GM21528 (cell line): ENCODE results near the gene CCDC57.

ENCODE experiments used
- ATAC-seq: cut with Tn5 transposase; IDR thresholded peaks from one replicate; pipeline ENCODE4 v1.9.1; 2021; ENCODE audit warnings: mild to moderate bottlenecking, moderate library complexity; ENCODE audit not compliant: unreplicated experiment, low FRiP score

The CCDC57 gene

DNA sequence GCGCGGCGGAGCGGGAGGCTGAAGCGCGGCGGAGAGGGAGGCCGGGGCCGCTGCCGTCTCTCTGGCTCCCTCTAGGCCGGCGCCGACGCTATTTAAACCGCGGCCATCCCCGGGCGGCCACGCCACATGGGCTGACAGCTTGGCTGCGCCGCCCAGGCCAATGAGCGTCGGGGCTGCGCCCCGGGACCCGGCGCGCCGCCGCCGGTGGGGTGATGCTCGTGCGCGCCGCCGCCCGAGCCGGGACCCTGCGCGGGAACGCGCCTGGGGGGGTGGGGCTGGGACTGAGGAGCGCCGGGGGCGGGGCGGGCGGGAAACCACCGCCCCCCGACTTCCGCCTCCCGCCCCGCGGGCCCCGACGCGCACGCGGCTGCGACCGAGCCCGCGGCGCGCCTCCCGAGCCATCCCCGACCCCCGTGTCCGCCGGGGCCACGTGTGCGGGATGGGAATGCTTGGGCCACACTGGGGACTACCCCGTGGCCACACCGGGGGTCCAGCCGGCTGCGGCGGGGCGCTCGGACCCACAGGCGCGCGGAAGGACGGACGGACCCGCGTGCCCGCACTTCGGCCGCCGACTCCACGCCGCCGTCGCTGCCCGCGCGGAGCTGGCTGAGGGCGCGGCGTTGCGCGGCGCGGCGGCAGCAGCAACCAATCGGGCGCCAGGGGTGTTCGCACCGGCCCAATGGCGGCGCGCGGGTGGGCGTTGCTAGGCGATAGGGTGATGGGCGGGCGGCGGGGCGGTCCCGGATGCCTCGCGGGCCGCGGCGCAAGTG, 114.3 kb downstream of the CCDC57 start, which contains the start of gene FASN:
Gene FASN, minus strand, starts transcription at position 68 of the 770 bp plus-strand sequence. CDS start 1,791 bp downstream, outside the sequence.
- ATAC-seq, result peak; percentile 60

DNA sequence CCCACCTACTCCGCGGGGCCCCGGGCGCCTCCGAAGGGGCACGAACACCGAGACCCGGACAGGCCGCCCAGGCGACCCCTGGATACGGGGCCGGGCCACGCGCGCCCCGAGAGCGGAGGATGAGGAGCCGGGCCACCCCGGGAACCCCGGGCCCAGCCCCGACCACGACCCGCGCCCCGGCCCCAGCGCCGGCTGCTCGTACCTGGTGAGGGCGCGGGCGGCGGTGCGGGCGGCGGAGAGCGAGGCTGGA, 114.8 kb downstream of the CCDC57 start:
- ATAC-seq, result peak; percentile 14

DNA sequence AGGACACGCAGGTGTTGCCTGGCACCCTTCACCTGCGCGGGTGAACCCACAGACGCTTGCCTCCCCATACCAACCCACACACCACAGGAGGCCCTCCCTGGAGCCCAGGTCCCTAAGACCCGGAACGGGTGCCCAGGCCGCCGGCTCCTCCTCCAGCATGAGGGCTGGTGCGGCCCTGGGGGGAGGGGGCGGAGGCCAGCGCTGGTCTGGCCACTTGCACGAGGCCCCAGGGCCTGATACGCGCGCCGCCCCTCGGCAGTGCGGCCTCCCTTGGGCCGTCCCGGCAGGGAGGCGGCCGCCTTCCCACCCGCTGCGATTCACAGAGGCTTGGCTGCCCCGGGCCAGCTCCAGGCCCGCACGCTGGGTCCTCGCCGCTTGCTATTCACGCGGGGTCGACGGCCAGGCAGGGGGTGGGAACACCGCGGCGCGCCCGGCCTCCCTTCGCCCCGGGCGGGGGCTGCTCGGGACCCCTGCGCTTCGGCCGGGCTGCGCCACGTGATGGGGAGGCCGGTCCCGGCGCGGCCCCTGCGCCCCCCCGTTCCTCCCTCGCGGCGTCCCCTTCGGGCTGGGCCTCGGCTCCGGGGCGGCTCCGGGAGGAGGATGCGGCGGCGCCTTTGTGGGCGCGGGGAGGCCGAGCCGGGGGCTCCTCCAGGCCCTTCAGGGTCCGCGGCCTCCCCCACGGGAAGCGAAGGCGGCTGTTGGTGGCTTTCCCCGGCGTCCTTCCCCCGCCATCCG, 115.3 kb downstream of the CCDC57 start:
- ATAC-seq, result peak; percentile 3

GRCh38 chr17:82096709-82097183, 115.9 kb downstream of the CCDC57 start:
- ATAC-seq, result no peak

DNA sequence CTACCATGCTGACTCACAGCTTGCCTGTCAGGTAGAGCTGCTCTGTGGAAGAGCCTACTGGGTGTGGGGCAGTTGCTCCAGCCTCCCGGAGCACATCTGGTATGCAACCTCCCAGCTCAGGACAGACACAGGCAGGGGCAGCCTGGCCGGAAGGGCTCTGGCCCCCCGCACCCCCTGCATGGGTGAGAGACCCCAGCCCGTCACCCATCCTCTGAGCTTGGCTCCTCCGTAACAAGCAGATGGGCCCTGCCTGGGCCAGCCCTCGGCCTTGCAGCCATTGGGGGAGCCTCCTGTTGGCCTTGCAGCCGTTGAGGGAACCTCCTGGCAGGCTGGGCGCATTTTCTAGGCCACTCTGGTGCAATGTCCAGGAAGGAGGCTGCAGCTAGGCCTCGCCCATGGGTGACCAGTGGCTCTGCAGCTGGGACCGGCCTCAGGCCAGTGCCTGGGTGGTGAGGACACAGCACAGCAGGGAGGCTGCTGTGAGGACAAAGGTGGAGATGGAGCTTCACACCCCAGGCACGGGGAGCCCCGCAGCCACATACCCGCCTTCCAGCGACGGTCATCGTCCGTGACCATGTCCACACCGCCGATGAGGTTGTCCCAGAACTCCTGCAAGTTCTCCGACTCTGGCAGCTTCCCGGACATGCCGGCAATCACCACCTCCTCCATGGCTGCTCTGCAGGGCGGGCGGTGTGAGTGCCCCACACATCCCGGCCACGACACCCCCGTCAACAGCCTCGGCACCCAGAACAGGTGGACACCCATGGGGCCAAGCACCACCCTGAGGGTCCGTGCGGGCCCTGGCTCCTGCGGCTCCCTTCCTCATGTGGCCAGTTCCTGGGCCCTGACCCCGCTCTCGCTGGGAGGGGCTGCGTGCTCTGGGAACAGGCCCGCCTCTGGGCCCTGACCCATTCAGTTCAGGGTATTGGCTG, 116.6 kb downstream of the CCDC57 start:
- ATAC-seq, result no peak

GRCh38 chr17:82094931-82095776, 117.5 kb downstream of the CCDC57 start:
- ATAC-seq, result no peak

- ATAC-seq, result no peak
These were observed 119.5 kb downstream of the CCDC57 start for GRCh38 chr17:82092995-82093751.

DNA sequence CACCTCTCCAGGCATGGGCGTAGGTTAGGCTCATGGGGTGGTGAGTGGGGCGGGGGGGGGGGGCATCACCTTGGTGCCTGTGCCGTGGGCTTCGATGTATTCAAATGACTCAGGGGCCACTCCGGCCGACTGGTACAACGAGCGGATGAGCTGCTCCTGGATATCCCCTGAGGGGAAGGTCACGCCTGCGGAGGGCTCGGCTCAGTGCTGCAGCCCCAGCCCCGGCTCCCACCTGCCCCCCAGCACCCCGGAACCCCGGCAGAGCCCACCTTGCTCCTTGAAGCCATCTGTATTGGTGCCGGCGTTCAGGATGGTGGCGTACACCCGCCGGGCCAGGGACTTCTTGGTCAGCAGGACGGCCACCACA, 120.0 kb downstream of the CCDC57 start:
- no peak for ATAC-seq

DNA sequence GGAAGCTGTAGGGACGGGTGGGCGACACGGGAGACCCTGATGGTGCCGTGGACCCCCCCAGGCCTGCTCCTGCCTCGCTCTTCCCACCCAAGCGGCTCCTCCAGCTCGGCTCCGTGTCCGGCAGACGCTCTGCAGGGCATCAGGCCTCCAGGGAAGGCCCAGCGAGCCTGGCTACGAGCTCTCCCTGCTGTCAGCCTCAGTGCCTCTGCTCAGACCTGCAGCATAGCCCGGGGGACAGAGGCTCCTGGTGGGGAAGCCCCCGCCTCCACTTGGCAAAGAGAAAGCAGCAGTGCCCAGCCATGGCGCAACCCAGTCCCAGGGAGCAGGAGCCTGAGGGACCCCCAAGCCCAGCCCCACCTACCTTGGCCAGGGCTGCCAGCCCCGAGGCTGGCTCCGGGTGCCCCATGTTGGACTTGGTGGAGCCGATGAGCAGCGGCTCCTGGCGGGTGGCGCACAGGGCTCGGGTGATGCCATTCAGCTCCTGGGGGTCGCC, 120.5 kb downstream of the CCDC57 start:
- ATAC-seq, result no peak

DNA sequence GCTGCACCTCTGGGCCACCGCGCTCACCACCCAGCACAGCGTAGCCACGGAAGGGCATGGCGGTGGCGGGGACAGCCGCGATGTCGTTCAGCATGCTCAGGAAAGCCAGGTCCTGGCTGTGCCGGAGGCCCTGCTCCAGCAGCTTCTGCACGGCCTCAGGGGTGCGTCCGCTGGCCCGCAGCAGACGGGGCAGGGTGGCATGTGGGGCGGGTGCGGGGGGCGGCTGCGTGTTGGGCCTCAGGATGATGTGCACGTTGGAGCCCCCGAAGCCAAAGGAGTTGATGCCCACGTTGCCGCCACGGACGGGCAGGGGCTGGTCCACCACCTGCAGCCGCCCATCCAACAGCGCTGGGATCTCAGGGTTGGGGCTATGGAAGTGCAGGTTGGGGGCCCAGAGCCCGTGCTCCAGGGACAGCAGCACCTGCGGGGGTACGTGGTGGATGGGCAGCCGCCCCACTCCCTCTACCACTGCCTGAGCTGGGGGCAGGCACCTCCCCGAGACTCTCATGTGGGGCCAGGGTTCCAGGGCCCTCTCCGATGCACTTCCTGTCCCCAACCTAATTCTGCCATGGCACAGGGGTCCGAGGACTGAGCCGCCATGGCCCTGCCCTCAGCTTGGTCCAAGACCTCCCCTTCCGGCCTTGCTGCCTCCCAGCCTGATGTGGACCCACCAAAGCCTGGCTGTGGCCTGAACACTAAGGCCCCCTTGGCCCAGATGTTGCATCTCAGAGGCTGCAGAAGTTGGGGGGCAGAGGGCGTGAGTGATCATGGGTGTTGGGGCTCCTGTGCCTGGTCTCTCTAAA, 121.2 kb downstream of the CCDC57 start:
- no peak for ATAC-seq

DNA sequence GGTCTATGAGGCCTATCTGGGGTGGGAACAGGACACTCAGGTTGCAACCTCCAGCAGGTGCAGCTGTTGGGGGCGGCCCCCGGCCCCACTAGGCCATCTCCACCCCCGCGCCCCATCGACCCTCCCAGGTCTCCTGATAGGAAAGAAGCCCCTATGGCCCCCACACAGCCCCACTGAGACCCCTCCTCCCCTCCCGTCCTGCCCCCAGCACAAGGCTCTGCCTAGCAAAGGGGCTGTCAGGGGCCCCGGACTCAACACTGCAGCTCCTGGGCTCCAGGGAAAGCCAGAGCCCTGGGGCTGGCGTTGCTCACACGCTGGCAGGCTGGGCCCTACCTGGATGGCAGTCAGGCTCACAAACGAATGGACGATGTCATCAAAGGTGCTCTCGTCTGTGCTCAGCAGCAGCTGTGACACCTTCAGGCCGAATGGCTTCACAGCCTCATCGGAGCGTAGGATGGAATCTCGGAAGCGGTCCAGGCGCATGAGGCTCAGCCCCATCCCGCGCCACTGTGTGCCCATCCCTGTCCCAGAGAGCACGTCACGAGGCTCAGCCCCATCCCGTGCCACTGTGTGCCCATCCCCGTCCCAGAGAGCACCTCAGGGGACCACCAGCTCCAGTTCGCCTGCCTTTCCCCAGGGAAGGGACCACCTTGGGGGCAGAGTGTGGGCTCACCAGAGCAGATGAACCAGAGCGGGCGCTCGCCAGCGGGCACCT, 121.9 kb downstream of the CCDC57 start:
- no peak for ATAC-seq

GRCh38 chr17:82089723-82090548, 122.7 kb downstream of the CCDC57 start:
- no peak for ATAC-seq

- no peak for ATAC-seq
These were observed 123.6 kb downstream of the CCDC57 start for GRCh38 chr17:82088838-82089722.

DNA sequence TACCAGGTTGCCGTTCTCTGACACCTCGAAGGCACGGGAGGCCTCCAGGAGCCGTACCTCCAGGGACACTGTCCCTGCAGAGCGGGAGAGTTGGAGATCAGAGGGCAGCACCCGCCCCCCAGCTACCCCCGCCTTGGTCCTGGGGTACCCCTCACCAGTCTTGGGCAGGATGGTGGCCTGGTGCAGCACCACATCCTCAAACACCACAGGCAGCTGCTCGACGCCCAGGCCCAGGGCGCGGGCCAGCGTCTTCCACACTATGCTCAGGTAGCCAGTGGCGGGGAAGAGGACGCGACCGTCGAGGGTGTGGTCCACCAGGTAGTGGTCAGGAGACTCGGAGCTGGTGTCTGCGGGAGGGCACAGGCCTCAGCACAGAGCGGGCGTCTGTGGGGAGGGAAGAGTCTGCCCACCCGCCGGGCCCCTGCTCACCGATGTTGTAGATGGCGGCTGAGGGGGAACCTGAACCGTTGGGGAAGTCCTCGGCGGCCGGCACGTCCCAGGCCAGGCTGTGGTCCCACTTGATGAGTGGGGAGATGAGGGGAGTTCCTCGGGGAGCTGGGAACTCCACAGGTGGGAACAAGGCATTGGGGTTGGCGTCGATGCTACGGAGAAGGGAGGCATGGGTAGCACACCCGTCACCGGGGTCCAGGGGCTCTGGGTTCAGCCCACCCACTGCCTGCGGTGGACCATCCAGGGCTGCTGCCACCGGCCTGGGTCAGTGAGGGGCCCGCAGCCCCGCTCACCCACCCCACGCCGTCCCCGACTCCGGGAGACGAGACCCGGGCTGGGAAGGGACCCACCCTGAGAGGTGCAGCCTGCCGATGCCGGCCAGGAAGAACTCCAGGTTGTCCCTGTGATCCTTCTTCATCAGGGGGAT, 124.4 kb downstream of the CCDC57 start:
- ATAC-seq, result no peak
